Tibial nerve (tissue), 3 donors: ENCODE data around the gene SUCLG2.

Source experiments
- CTCF ChIP-seq, 5 experiments: fragments of 200-600 bp in 3 of 5; fragments of 450-650 bp in 2 of 5; sonication (generic) in 3 of 5; IDR thresholded peaks; one replicate each; pipeline ENCODE4 v1.5.1; 2016 to 2019; ENCODE audit warnings: antibody characterized with exemption in 5 of 5, mild to moderate bottlenecking in 3 of 5, moderate library complexity in 2 of 5
- POLR2A ChIP-seq, 2 donors: fragments of 450-650 bp; IDR thresholded peaks; one replicate each; pipeline ENCODE4 v1.6.1; 2017; ENCODE audit warnings: antibody characterized with exemption in 2 of 2, mild to moderate bottlenecking in 2 of 2, moderate library complexity in 2 of 2

- TF ChIP-seq POLR2A (IDR thresholded peaks at IDR 0.05) (no peak), CTCF (IDR thresholded peaks at IDR 0.05) (no peak)
Observed at GRCh38 chr3:67389176-67389575, 265.2 kb downstream of the SUCLG2 start.
